ENCODE results near the gene SYMPK.

Gene SYMPK

GRCh38 chr19:45812297-45812696, 50.6 kb downstream of the SYMPK start:
- no peak for TF ChIP-seq CTCF (IDR thresholded peaks at IDR 0.05; ENCODE audit: control insufficient read depth, extremely low read depth, insufficient read depth)
- no peak for DNase-seq (ENCODE audit: low read depth)
- H3K4me3 ChIP-seq (ENCODE audit: low read depth, low read length): no peak overlapping the region

GRCh38 chr19:45809643-45810159, 53.2 kb downstream of the SYMPK start:
- H3K4me3 ChIP-seq (ENCODE audit: low read depth, low read length): no peak overlapping the region
- TF ChIP-seq CTCF (IDR thresholded peaks at IDR 0.05; ENCODE audit: control insufficient read depth, extremely low read depth, insufficient read depth): no peak
- no peak for DNase-seq (ENCODE audit: low read depth)

GRCh38 chr19:45805719-45806118, 57.2 kb downstream of the SYMPK start:
- DNase-seq (ENCODE audit: low read depth): no peak
- H3K4me3 ChIP-seq (ENCODE audit: low read depth, low read length): no peak overlapping the region
- TF ChIP-seq CTCF (IDR thresholded peaks at IDR 0.05; ENCODE audit: control insufficient read depth, extremely low read depth, insufficient read depth): no peak

- no peak overlapping the region for H3K4me3 ChIP-seq (ENCODE audit: low read depth, low read length)
- no peak for TF ChIP-seq CTCF (IDR thresholded peaks at IDR 0.05; ENCODE audit: control insufficient read depth, extremely low read depth, insufficient read depth)
- DNase-seq (ENCODE audit: low read depth): no peak
Measured at GRCh38 chr19:45804959-45805230, 58.1 kb downstream of the SYMPK start.

GRCh38 chr19:45804140-45804958, 58.6 kb downstream of the SYMPK start:
- no peak overlapping the region for H3K4me3 ChIP-seq (ENCODE audit: low read depth, low read length)
- no peak for TF ChIP-seq CTCF (IDR thresholded peaks at IDR 0.05; ENCODE audit: control insufficient read depth, extremely low read depth, insufficient read depth)
- no peak for DNase-seq (ENCODE audit: low read depth)

GRCh38 chr19:45801603-45802175, 61.3 kb downstream of the SYMPK start:
- DNase-seq (ENCODE audit: low read depth): no peak
- no peak overlapping the region for H3K4me3 ChIP-seq (ENCODE audit: low read depth, low read length)
- no peak for TF ChIP-seq CTCF (IDR thresholded peaks at IDR 0.05; ENCODE audit: control insufficient read depth, extremely low read depth, insufficient read depth)
